ENCODE measurements around the gene TIE1.

TIE1 gene

DNA sequence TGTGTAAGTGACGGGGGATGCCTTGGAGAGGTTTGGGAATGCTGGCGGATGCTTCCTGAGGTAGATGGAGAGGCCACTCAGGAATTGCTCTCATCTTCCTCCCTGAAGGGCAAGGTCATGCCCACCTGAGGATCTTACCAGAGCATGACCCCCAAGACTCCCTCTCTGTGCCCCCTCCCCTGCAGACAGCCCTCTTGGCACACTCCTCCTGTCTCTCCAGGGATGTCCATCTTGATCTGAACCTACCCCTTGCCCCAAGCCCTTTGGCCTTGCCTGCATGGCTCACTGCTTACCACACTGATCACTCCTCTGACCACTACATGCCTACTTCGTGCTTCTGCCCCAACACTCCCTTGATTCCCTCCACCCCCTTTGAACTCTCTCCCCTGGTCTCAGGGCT is 19.0 kb downstream of the TIE1 start:
- TF ChIP-seq, protein P1, sequence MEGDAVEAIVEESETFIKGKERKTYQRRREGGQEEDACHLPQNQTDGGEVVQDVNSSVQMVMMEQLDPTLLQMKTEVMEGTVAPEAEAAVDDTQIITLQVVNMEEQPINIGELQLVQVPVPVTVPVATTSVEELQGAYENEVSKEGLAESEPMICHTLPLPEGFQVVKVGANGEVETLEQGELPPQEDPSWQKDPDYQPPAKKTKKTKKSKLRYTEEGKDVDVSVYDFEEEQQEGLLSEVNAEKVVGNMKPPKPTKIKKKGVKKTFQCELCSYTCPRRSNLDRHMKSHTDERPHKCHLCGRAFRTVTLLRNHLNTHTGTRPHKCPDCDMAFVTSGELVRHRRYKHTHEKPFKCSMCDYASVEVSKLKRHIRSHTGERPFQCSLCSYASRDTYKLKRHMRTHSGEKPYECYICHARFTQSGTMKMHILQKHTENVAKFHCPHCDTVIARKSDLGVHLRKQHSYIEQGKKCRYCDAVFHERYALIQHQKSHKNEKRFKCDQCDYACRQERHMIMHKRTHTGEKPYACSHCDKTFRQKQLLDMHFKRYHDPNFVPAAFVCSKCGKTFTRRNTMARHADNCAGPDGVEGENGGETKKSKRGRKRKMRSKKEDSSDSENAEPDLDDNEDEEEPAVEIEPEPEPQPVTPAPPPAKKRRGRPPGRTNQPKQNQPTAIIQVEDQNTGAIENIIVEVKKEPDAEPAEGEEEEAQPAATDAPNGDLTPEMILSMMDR (IDR thresholded peaks at IDR 0.05; ENCODE audit: control insufficient read depth, insufficient read depth, low read depth, low read length, missing control alignments) = no peak
- H3K4me3 ChIP-seq (ENCODE audit: control insufficient read depth, low read depth, low read length) = no peak overlapping the region
- no peak for DNase-seq (ENCODE audit: low read depth)

DNA sequence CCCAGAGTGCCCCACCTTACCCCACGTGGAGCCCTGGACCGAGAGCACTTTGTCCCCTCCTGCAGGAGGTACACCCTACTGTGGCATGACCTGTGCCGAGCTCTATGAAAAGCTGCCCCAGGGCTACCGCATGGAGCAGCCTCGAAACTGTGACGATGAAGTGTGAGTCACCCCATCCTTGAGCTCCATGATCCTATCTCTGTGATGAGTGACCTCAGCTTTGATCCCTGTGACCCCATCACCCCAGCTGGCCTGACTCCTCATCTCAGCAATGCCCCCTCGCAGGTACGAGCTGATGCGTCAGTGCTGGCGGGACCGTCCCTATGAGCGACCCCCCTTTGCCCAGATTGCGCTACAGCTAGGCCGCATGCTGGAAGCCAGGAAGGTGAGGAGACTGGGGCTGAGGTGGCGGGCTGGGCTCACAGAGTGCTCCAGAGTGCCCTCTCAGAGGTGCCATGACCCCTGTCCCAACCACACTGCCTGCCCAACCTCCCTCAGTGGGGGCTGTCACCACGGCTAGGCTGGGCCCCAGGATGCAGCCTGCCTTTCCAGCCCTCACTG is 20.6 kb downstream of the TIE1 start:
- H3K4me3 ChIP-seq (ENCODE audit: control insufficient read depth, low read depth, low read length) = no peak overlapping the region
- no peak for DNase-seq (ENCODE audit: low read depth)
- TF ChIP-seq, protein P1 (IDR thresholded peaks at IDR 0.05; ENCODE audit: control insufficient read depth, insufficient read depth, low read depth, low read length, missing control alignments) = no peak

GRCh38 chr1:43322506-43322905 is 21.7 kb downstream of the TIE1 start:
- no peak overlapping the region for H3K4me3 ChIP-seq (ENCODE audit: control insufficient read depth, low read depth, low read length)
- DNase-seq (ENCODE audit: low read depth) = no peak
- TF ChIP-seq, protein P1 (IDR thresholded peaks at IDR 0.05; ENCODE audit: control insufficient read depth, insufficient read depth, low read depth, low read length, missing control alignments) = no peak

- DNase-seq (ENCODE audit: low read depth) = no peak
- no peak overlapping the region for H3K4me3 ChIP-seq (ENCODE audit: control insufficient read depth, low read depth, low read length)
- TF ChIP-seq, protein P1 (IDR thresholded peaks at IDR 0.05; ENCODE audit: control insufficient read depth, insufficient read depth, low read depth, low read length, missing control alignments) = no peak
Measured at GRCh38 chr1:43324810-43325209, 24.0 kb downstream of the TIE1 start.

- no peak overlapping the region for H3K4me3 ChIP-seq (ENCODE audit: control insufficient read depth, low read depth, low read length)
- TF ChIP-seq, protein P1 (IDR thresholded peaks at IDR 0.05; ENCODE audit: control insufficient read depth, insufficient read depth, low read depth, low read length, missing control alignments) = no peak
- DNase-seq (ENCODE audit: low read depth) = no peak
Measured at GRCh38 chr1:43325381-43325780, 24.6 kb downstream of the TIE1 start.

GRCh38 chr1:43327549-43328292 is 26.9 kb downstream of the TIE1 start:
- no peak overlapping the region for H3K4me3 ChIP-seq (ENCODE audit: control insufficient read depth, low read depth, low read length)
- TF ChIP-seq, protein P1 (IDR thresholded peaks at IDR 0.05; ENCODE audit: control insufficient read depth, insufficient read depth, low read depth, low read length, missing control alignments) = no peak
- DNase-seq (ENCODE audit: low read depth) = no peak
